GM19043 (cell line): Measurements from ENCODE around the gene ASB9.
A peak's percentile ranks its signal among the peaks of the same experiment; 100 is the strongest.
"Not testable (repeated sequence)": the region's sequence is repeated elsewhere in the genome, so short reads cannot be mapped to it uniquely, and the experiment has no call there.

ENCODE experiments used
- ATAC-seq: cut with Tn5 transposase; IDR thresholded peaks from one replicate; pipeline ENCODE4 v1.9.1; 2021; ENCODE audit warnings: low read depth; ENCODE audit not compliant: unreplicated experiment

The ASB9 gene

GRCh38 chrX:15242899-15243555 lies 26.9 kb downstream of the ASB9 start:
- ATAC-seq = no peak

GRCh38 chrX:15241301-15241700 lies 28.6 kb downstream of the ASB9 start:
- ATAC-seq = no peak

GRCh38 chrX:15240414-15240813 lies 29.5 kb downstream of the ASB9 start:
- no peak for ATAC-seq

GRCh38 chrX:15236146-15236545 lies 33.7 kb downstream of the ASB9 start:
- ATAC-seq = no peak

- no peak for ATAC-seq
These were observed 34.9 kb downstream of the ASB9 start for GRCh38 chrX:15235001-15235400.

GRCh38 chrX:15233416-15234015 lies 36.4 kb downstream of the ASB9 start:
- no peak for ATAC-seq

- no peak for ATAC-seq
These were observed 45.1 kb downstream of the ASB9 start for GRCh38 chrX:15224747-15225146.

- no peak for ATAC-seq
These were observed 48.6 kb downstream of the ASB9 start for GRCh38 chrX:15221321-15221720.

GRCh38 chrX:15217161-15217560 lies 52.7 kb downstream of the ASB9 start:
- no peak for ATAC-seq

- no peak for ATAC-seq
These were observed 53.6 kb downstream of the ASB9 start for GRCh38 chrX:15216280-15216679.

GRCh38 chrX:15215366-15215765 lies 54.5 kb downstream of the ASB9 start:
- no peak for ATAC-seq

- ATAC-seq = no peak
These were observed 55.3 kb downstream of the ASB9 start for GRCh38 chrX:15214588-15214987.

- ATAC-seq = no peak
These were observed 60.8 kb downstream of the ASB9 start for GRCh38 chrX:15209096-15209495.

- no peak for ATAC-seq
These were observed 61.9 kb downstream of the ASB9 start for GRCh38 chrX:15207994-15208393.

- ATAC-seq = no peak
These were observed 62.5 kb downstream of the ASB9 start for GRCh38 chrX:15207384-15207783.

- no peak for ATAC-seq
These were observed 63.6 kb downstream of the ASB9 start for GRCh38 chrX:15206306-15206705.

- ATAC-seq = peak; percentile 69
These were observed 65.6 kb downstream of the ASB9 start for GRCh38 chrX:15204130-15204751.

- ATAC-seq = no peak
These were observed 66.2 kb downstream of the ASB9 start for GRCh38 chrX:15203694-15204093.

GRCh38 chrX:15202454-15203177 lies 67.3 kb downstream of the ASB9 start:
- ATAC-seq = no peak

- no peak for ATAC-seq
These were observed 69.0 kb downstream of the ASB9 start for GRCh38 chrX:15200871-15201270.

- not testable (repeated sequence) for ATAC-seq
These were observed 71.2 kb downstream of the ASB9 start for GRCh38 chrX:15198608-15199202.
